ENCODE data around the gene GUCA1A. TPM values are rescaled to one million over a fixed set of nuclear protein-coding genes. Genes with fewer than 3 reads are reported as not detected.

The GUCA1A gene
- total RNA-seq: not detected

DNA sequence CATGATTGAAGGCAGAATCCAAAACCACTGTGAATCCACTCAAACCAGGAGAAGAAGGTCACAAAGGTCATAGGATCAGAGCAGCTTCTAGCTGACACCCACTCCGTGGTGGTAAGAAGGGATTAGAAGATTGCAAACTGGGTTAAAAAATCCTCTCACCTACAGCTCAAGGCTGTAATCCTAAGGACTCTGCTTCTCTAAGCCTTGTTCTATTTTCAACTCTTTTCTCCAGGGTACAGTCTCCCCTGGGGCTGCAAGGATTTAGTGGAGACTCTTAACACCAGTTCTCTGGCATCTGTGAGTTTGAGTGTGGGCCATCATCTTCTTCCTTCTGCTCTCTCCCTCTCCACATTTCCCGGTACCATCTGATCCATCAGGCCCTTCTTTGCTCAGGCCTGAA is at the start of gene GUCA1A:
Gene GUCA1A (plus strand): TSS at position 264 of the 400 bp plus-strand sequence. CDS start 250 bp downstream, outside the sequence.
- 100% methylated on average over 1 of the region's 2 CpGs for WGBS

DNA sequence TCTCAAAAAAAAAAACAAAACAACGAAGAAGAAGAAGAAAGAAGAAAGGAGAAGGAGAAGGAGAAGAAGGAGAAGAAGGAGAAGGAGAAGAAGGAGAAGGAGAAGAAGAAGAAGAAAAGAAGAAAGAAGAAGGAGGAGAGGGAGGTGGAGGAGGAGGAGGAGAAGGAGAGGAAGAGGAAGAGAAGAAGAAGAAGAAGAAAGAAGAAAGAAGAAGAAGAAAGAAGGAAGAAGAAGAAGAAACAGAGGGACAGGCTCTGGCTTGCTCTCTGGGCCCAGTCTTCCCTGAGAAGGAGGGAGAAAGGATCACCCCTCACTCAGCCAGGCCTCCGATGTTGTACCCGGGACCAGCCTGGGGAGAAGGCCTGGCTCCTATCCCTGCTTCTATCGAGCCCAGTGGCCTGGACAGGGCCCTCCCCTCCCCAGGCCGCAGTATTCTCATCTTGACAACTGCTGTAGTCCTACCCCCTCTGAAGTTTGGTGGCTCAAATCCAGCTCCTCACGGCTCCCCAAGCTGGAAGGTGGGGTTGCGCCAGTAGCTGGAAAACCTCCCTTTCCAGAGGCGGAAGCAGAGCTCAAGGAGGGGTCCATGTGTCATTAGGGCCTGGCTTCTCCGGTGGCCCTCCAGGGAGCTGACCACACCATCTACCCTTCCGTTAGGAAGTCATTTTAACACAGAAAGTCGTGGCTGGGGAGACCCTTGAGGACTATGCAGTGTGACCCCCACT is 49.6 kb upstream of the GUCA1A start:
- 83% methylated on average over 8 of the region's 11 CpGs for WGBS

More for the DNA sequence above, at the start of gene GUCA1A:
- Histone ChIP-seq H3K27ac (replicated peaks in 1 of 4) (no peak within 1 kb of the TSS), H3K4me1 (peaks cover 0 to 3% (median 1%) of the 10 kb centered on the region in 4 donors), H3K36me3 (no peaks in the 10 kb centered on the region), H3K9me3 (no peaks in the 10 kb centered on the region), H3K27me3 (peaks cover 0 to 5% (median 0%) of the 10 kb centered on the region in 4 donors), H3K4me3 (no peak within 1 kb of the TSS)
- TF ChIP-seq POLR2A (IDR thresholded peaks at IDR 0.05; ENCODE audit: low read depth) (no peak), EP300 (IDR thresholded peaks at IDR 0.05) (no peak), POLR2AphosphoS5 (IDR thresholded peaks at IDR 0.05) (no peak)
- TF ChIP-seq, protein P1, sequence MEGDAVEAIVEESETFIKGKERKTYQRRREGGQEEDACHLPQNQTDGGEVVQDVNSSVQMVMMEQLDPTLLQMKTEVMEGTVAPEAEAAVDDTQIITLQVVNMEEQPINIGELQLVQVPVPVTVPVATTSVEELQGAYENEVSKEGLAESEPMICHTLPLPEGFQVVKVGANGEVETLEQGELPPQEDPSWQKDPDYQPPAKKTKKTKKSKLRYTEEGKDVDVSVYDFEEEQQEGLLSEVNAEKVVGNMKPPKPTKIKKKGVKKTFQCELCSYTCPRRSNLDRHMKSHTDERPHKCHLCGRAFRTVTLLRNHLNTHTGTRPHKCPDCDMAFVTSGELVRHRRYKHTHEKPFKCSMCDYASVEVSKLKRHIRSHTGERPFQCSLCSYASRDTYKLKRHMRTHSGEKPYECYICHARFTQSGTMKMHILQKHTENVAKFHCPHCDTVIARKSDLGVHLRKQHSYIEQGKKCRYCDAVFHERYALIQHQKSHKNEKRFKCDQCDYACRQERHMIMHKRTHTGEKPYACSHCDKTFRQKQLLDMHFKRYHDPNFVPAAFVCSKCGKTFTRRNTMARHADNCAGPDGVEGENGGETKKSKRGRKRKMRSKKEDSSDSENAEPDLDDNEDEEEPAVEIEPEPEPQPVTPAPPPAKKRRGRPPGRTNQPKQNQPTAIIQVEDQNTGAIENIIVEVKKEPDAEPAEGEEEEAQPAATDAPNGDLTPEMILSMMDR (IDR thresholded peaks at IDR 0.05): no peak
- no peak for DNase-seq (ENCODE audit: extremely low spot score)
- intact Hi-C loops (cut with DNase I): no loop called here

DNA sequence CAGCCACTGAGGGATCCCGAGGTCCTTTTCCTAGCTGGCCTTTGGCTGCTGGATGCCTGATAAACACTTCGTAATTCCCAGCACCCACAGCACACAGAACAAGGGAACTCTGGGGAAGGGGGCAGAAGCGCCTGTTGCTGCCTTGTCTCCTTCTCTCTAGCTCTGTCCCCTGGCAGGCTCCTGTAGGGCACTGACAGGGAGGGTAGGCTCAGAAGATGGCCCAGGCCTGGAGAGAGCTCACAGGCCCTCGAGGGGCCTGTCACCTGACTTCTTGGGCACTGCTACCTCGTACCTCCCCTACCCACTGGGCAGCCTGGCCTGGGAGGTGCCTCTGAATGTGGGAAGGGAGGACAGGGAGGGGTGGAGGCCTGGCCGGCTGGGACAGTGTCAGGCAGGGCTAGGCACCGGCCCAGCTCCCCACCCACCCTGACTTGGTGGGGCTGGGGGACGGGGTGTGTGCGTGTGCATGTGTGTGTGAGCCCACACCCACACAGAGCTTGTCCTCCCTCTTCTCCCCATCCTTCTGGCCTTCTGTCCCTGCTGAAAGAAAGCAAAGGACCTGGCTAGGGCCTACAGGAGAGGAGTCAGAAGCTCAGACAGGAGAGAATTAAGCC is 48.8 kb upstream of the GUCA1A start:
- intact Hi-C loops (cut with DNase I): no loop called here
- TF ChIP-seq EP300 (IDR thresholded peaks at IDR 0.05): no peak
- TF ChIP-seq POLR2A (IDR thresholded peaks at IDR 0.05; ENCODE audit: low read depth): no peak
- no peak for TF ChIP-seq POLR2AphosphoS5 (IDR thresholded peaks at IDR 0.05)
- TF ChIP-seq, protein P1 (IDR thresholded peaks at IDR 0.05): no peak
- Histone ChIP-seq H3K9me3 (no peaks in the 10 kb centered on the region), H3K36me3 (no peaks in the 10 kb centered on the region), H3K27ac (replicated peaks in 1 of 4) (peak overlapping the region in 1 of 4 donors; percentile 34), H3K27me3 (no peaks in the 10 kb centered on the region), H3K4me3 (no peak overlapping the region), H3K4me1 (peaks cover 0 to 4% (median 0%) of the 10 kb centered on the region in 4 donors)
- 80% methylated on average over 7 of the region's 9 CpGs for WGBS
- DNase-seq (ENCODE audit: extremely low spot score): no peak

More for the DNA sequence above, 49.6 kb upstream of the GUCA1A start:
- no peak for DNase-seq (ENCODE audit: extremely low spot score)
- Histone ChIP-seq H3K4me3 (no peak overlapping the region), H3K27me3 (no peaks in the 10 kb centered on the region), H3K27ac (replicated peaks in 1 of 4) (peak overlapping the region in 1 of 4 donors; percentile 34), H3K9me3 (no peaks in the 10 kb centered on the region), H3K36me3 (no peaks in the 10 kb centered on the region), H3K4me1 (peaks cover 2 to 4% (median 2%) of the 10 kb centered on the region in 4 donors)
- TF ChIP-seq POLR2A (IDR thresholded peaks at IDR 0.05; ENCODE audit: low read depth): no peak
- TF ChIP-seq, protein P1 (IDR thresholded peaks at IDR 0.05): no peak
- no peak for TF ChIP-seq POLR2AphosphoS5 (IDR thresholded peaks at IDR 0.05)
- no peak for TF ChIP-seq EP300 (IDR thresholded peaks at IDR 0.05)
- intact Hi-C loops (cut with DNase I): no loop called here

DNA sequence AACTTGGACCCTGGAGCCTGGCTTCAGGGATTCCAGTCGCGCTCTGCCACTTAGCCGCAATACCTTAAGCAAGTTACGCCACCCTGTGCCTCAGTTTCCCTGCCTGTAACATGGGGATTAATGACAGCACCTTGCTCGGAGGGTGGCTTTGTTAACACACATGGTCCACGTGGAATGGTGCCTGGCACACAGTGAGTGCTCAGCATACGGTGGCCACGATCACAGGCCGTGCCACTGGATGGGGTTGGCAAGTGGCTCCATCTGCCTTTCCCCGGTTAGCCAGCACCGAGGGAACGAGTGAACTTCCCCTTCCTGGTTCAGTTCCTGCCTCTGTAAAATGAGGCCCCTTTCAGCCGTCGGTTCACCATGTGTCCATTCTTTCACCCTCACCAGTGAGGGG is 47.9 kb upstream of the GUCA1A start:
- whole genome bisulfite sequencing: 81% methylated on average over 14 of the region's 14 CpGs
- intact Hi-C loops (cut with DNase I): no loop called here
- no peak for TF ChIP-seq POLR2A (IDR thresholded peaks at IDR 0.05; ENCODE audit: low read depth)
- TF ChIP-seq POLR2AphosphoS5 (IDR thresholded peaks at IDR 0.05): no peak
- TF ChIP-seq, protein P1 (IDR thresholded peaks at IDR 0.05): no peak
- TF ChIP-seq EP300 (IDR thresholded peaks at IDR 0.05): no peak

More for the DNA sequence above, 47.9 kb upstream of the GUCA1A start:
- Histone ChIP-seq H3K27me3 (no peaks in the 10 kb centered on the region), H3K4me3 (no peak overlapping the region), H3K27ac (replicated peaks in 1 of 4) (no peak overlapping the region), H3K4me1 (peaks cover 0 to 4% (median 0%) of the 10 kb centered on the region in 4 donors), H3K36me3 (no peaks in the 10 kb centered on the region), H3K9me3 (no peaks in the 10 kb centered on the region)
- no peak for DNase-seq (ENCODE audit: extremely low spot score)
